HTR-8/SVneo (cell line): Measurements from ENCODE around the gene OGFR.
"Not testable (repeated sequence)": the region's sequence is repeated elsewhere in the genome, so short reads cannot be mapped to it uniquely, and the experiment has no call there.

Experiments
- DNase-seq: peaks from one replicate; pipeline ENCODE4 v3.0.0; 2011; ENCODE audit warnings: low spot score, mixed read lengths; ENCODE audit not compliant: insufficient read length
- FAIRE-seq: peaks from 2 replicates; lab custom pipeline; 2011; peaks lifted over from hg19 to GRCh38; lab: Jason Lieb, UNC

Gene OGFR

GRCh38 chr20:62834967-62835730, 30.5 kb downstream of the OGFR start:
- FAIRE-seq = peak; percentile 48

GRCh38 chr20:62835931-62836861, 31.6 kb downstream of the OGFR start:
- FAIRE-seq (peak; percentile 23), DNase-seq (no peak)

More at GRCh38 chr20:62834967-62835730, 30.5 kb downstream of the OGFR start:
- DNase-seq = no peak

GRCh38 chr20:62836967-62837490, 32.4 kb downstream of the OGFR start:
- FAIRE-seq = no peak
- no peak for DNase-seq

GRCh38 chr20:62837790-62838127, 33.1 kb downstream of the OGFR start:
- DNase-seq = no peak
- no peak for FAIRE-seq

GRCh38 chr20:62838128-62838891, 33.7 kb downstream of the OGFR start:
- FAIRE-seq (peak; percentile 20), DNase-seq (no peak)

- FAIRE-seq (no peak), DNase-seq (no peak)
Measured at GRCh38 chr20:62839261-62839660, 34.6 kb downstream of the OGFR start.

- FAIRE-seq = no peak
- no peak for DNase-seq
Measured at GRCh38 chr20:62839816-62840215, 35.2 kb downstream of the OGFR start.

GRCh38 chr20:62840244-62841197, 35.9 kb downstream of the OGFR start:
- DNase-seq (no peak), FAIRE-seq (no peak)

- FAIRE-seq = no peak
- no peak for DNase-seq
Measured at GRCh38 chr20:62841705-62842212, 37.1 kb downstream of the OGFR start.

GRCh38 chr20:62843656-62844055, 39.0 kb downstream of the OGFR start:
- DNase-seq (no peak), FAIRE-seq (peak; percentile 52)

- DNase-seq (no peak), FAIRE-seq (no peak)
Measured at GRCh38 chr20:62844182-62844581, 39.5 kb downstream of the OGFR start.

- DNase-seq = no peak
- no peak for FAIRE-seq
Measured at GRCh38 chr20:62845416-62846160, 41.0 kb downstream of the OGFR start.

- FAIRE-seq (no peak), DNase-seq (no peak)
Measured at GRCh38 chr20:62846166-62846890, 41.7 kb downstream of the OGFR start.

GRCh38 chr20:62848917-62849316, 44.3 kb downstream of the OGFR start:
- DNase-seq, FAIRE-seq: not testable (repeated sequence)

- no peak for FAIRE-seq
- no peak for DNase-seq
Measured at GRCh38 chr20:62849431-62849830, 44.8 kb downstream of the OGFR start.

- FAIRE-seq (no peak), DNase-seq (no peak)
Measured at GRCh38 chr20:62850333-62850974, 45.8 kb downstream of the OGFR start.

GRCh38 chr20:62852196-62852595, 47.6 kb downstream of the OGFR start:
- FAIRE-seq = no peak
- DNase-seq = no peak
